Transverse colon (tissue), 3 donors: ENCODE results near the gene RGPD4.

ENCODE experiments used
- POLR2A ChIP-seq: fragments of 450-650 bp; IDR thresholded peaks from one replicate; pipeline ENCODE4 v1.6.1; 2016; ENCODE audit warnings: antibody characterized with exemption, mild to moderate bottlenecking, moderate library complexity
- POLR2AphosphoS5 ChIP-seq, 3 donors: sonication (generic); formaldehyde crosslinking; IDR thresholded peaks; one replicate each; pipeline ENCODE4 v1.6.1; 2016; ENCODE audit warnings: antibody characterized with exemption in 3 of 3

DNA sequence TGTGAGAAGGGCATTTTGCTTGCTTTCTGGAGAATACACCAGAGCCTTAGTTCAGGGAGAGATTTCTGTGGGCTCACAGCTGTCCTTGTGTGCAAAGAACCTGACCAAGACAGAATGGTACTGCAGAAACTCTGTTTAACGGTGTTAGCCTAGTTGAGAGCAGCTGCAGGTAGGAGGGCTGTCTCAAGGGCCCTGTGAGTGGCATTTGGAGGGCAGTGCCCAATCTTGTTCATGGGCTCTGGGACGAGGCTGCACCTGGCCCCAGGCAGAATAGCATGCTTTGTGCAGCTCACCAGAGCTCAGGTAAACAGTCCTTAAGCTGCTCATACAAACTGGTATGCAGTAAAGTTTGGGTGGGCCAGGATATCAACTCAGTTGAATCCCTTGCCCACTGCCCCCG, 16.9 kb upstream of the RGPD4 start:
- no peak for TF ChIP-seq POLR2AphosphoS5 (IDR thresholded peaks at IDR 0.05)
- no peak for TF ChIP-seq POLR2A
